NAMALWA (cell line): ENCODE data around the gene CRACR2A.
A peak's percentile ranks its signal among the peaks of the same experiment; 100 is the strongest.

Experiments
- DNase-seq: peaks from one replicate; pipeline ENCODE4 v3.0.0-alpha.2; 2015; ENCODE audit warnings: low spot score

CRACR2A gene

GRCh38 chr12:3684449-3685051, 68.4 kb downstream of the CRACR2A start:
- no peak for DNase-seq

- DNase-seq: no peak
Observed at GRCh38 chr12:3683670-3684069, 69.2 kb downstream of the CRACR2A start.

- DNase-seq: no peak
Observed at GRCh38 chr12:3681595-3682061, 71.3 kb downstream of the CRACR2A start.

GRCh38 chr12:3680919-3681594, 71.9 kb downstream of the CRACR2A start:
- no peak for DNase-seq

- no peak for DNase-seq
Observed at GRCh38 chr12:3679831-3680230, 73.1 kb downstream of the CRACR2A start.

GRCh38 chr12:3677609-3678008, 75.3 kb downstream of the CRACR2A start:
- no peak for DNase-seq

- DNase-seq: no peak
Observed at GRCh38 chr12:3673981-3674708, 78.8 kb downstream of the CRACR2A start.

- no peak for DNase-seq
Observed at GRCh38 chr12:3672113-3672509, 80.8 kb downstream of the CRACR2A start.

- no peak for DNase-seq
Observed at GRCh38 chr12:3671330-3672112, 81.4 kb downstream of the CRACR2A start.

GRCh38 chr12:3670083-3670620, 82.8 kb downstream of the CRACR2A start:
- no peak for DNase-seq

- no peak for DNase-seq
Observed at GRCh38 chr12:3669594-3669993, 83.3 kb downstream of the CRACR2A start.

GRCh38 chr12:3668479-3669165, 84.3 kb downstream of the CRACR2A start:
- no peak for DNase-seq

GRCh38 chr12:3667485-3667884, 85.4 kb downstream of the CRACR2A start:
- DNase-seq: no peak

- DNase-seq: no peak
Observed at GRCh38 chr12:3666441-3666840, 86.5 kb downstream of the CRACR2A start.

- no peak for DNase-seq
Observed at GRCh38 chr12:3662521-3662921, 90.4 kb downstream of the CRACR2A start.

GRCh38 chr12:3661028-3661427, 91.9 kb downstream of the CRACR2A start:
- DNase-seq: no peak

GRCh38 chr12:3658327-3659163, 94.4 kb downstream of the CRACR2A start:
- peak; percentile 49 for DNase-seq

GRCh38 chr12:3656946-3657622, 95.8 kb downstream of the CRACR2A start:
- no peak for DNase-seq

- peak; percentile 37 for DNase-seq
Observed at GRCh38 chr12:3655328-3655900, 97.5 kb downstream of the CRACR2A start.
